HepG2 (cell line): ENCODE measurements around the gene SCFD2. TPM values are rescaled to one million over a fixed set of nuclear protein-coding genes. Genes with fewer than 3 reads are reported as not detected.

Experiments
- ATAC-seq: fragments of 200-7000 bp; cut with Tn5 transposase; 3 replicates; pipeline ENCODE4 v1.9.1; 2020; ENCODE audit warnings: mild to moderate bottlenecking, moderate library complexity
- BruUV-seq: library from RNA; stranded (reverse); fragments of 400-500 nt; replicated peaks from 2 replicates; lab custom pipeline; 2021; lab: Mats Ljungman, UMichigan
- CTCF ChIA-PET: fragments of 300-600 bp; formaldehyde crosslinking; extraction: SDS; loops from one replicate; lab custom pipeline; 2021; ENCODE audit warnings: low total read pairs, inconsistent platforms, low intra/inter-chr PET ratio; lab: Yijun Ruan, JAX
- POLR2A ChIA-PET: fragments of 350-600 bp; sonication (Branson Sonifier 250); formaldehyde crosslinking; loops from one replicate; lab custom pipeline; 2020; ENCODE audit warnings: antibody characterized with exemption, inconsistent platforms; lab: Yijun Ruan, JAX
- DNase-seq: peaks from one replicate; pipeline ENCODE4 v3.0.0-alpha.2; 2015; ENCODE audit warnings: low spot score
- FAIRE-seq: peaks from 3 replicates; lab custom pipeline; 2011; peaks lifted over from hg19 to GRCh38; lab: Jason Lieb, UNC
- H2AFZ ChIP-seq: one replicate; pipeline ENCODE4 v1.6.1; 2011; ENCODE audit warnings: low read length, inconsistent platforms
- H3K27ac ChIP-seq: fragments of 300-600 bp; 3 replicates; pipeline ENCODE4 v1.8.0; 2011; ENCODE audit warnings: mixed run types, mild to moderate bottlenecking, mixed read lengths, low read length, inconsistent platforms; ENCODE audit not compliant: insufficient read depth; ENCODE audit errors: extremely low read length
- H3K27me3 ChIP-seq, 2 experiments: fragments of 200-600 bp in 1 of 2; 2 replicates in 1 of 2; 3 replicates in 1 of 2; pipeline versions ENCODE4 v1.6.0 to v1.8.0; 2011; ENCODE audit warnings: low read length in 2 of 2, mild to moderate bottlenecking in 2 of 2, moderate library complexity in 2 of 2, inconsistent platforms in 1 of 2; ENCODE audit not compliant: insufficient read depth in 2 of 2, control insufficient read depth in 1 of 2
- H3K36me3 ChIP-seq, 2 experiments: fragments of 200-600 bp in 1 of 2; replicated peaks in 1 of 2; 2 replicates in 1 of 2; 3 replicates in 1 of 2; pipeline versions ENCODE4 v1.5.1 to v1.8.0; 2011; ENCODE audit warnings: low read length in 2 of 2, inconsistent platforms in 1 of 2; ENCODE audit not compliant: insufficient read depth in 2 of 2, control insufficient read depth in 1 of 2
- H3K4me1 ChIP-seq: 2 replicates; pipeline ENCODE4 v1.5.1; 2012; ENCODE audit warnings: low read length, inconsistent platforms; ENCODE audit not compliant: insufficient read depth
- H3K4me2 ChIP-seq: 2 replicates; pipeline ENCODE4 v1.6.0; 2011; ENCODE audit warnings: low read depth, low read length, inconsistent platforms
- H3K4me3 ChIP-seq, 3 experiments: fragments of 200-600 bp in 1 of 3; sonication (generic), shearing (Covaris generic) in 1 of 3; replicated peaks in 1 of 3; 2 replicates each; pipeline ENCODE4 v1.5.1; 2011 to 2016; ENCODE audit warnings: low read length in 3 of 3, inconsistent platforms in 2 of 3, low read depth in 2 of 3, mild to moderate bottlenecking in 2 of 3, control low read depth in 1 of 3, mixed read lengths in 1 of 3; ENCODE audit not compliant: insufficient read depth in 1 of 3
- H3K79me2 ChIP-seq: one replicate; pipeline ENCODE4 v1.6.1; 2011; ENCODE audit warnings: low read length, inconsistent platforms; ENCODE audit not compliant: insufficient read depth
- H3K9ac ChIP-seq: 2 replicates; pipeline ENCODE4 v1.6.0; 2011; ENCODE audit warnings: mild to moderate bottlenecking, low read depth, low read length, inconsistent platforms; ENCODE audit not compliant: insufficient read depth
- H3K9me3 ChIP-seq: 2 replicates; pipeline ENCODE4 v1.5.1; 2012; ENCODE audit warnings: mild to moderate bottlenecking, low read length
- H4K20me1 ChIP-seq: 2 replicates; pipeline ENCODE4 v1.6.0; 2011; ENCODE audit warnings: inconsistent platforms, mild to moderate bottlenecking, low read length, moderate library complexity; ENCODE audit not compliant: insufficient read depth
- MATR3 ChIP-seq: sonication (generic); formaldehyde crosslinking; IDR thresholded peaks from 2 replicates; pipeline ENCODE4 v1.4.0; 2020; ENCODE audit warnings: missing genetic modification reagents
- PITX1 ChIP-seq: sonication (generic); formaldehyde crosslinking; IDR thresholded peaks from 2 replicates; pipeline ENCODE4 v1.5.1; 2020; ENCODE audit warnings: mild to moderate bottlenecking, missing genetic modification reagents
- REXO4 ChIP-seq: sonication (generic); formaldehyde crosslinking; IDR thresholded peaks from 2 replicates; pipeline ENCODE4 v1.8.0; 2022; ENCODE audit warnings: missing genetic modification reagents, mild to moderate bottlenecking, borderline replicate concordance
- TFDP1 ChIP-seq: IDR thresholded peaks from 2 replicates; pipeline ENCODE4 v1.6.1; 2016; ENCODE audit warnings: missing compliant biosample characterization, missing genetic modification reagents, borderline replicate concordance
- TFE3 ChIP-seq: IDR thresholded peaks from 2 replicates; pipeline ENCODE4 v1.6.1; 2016
- YEATS2 ChIP-seq: sonication (generic); formaldehyde crosslinking; IDR thresholded peaks from 2 replicates; pipeline ENCODE4 v1.4.0; 2020; ENCODE audit warnings: missing genetic modification reagents, borderline replicate concordance
- ZBTB20 ChIP-seq: sonication (generic); formaldehyde crosslinking; IDR thresholded peaks from 2 replicates; pipeline ENCODE4 v1.8.1; 2023; ENCODE audit warnings: missing genetic modification reagents, low read depth, mild to moderate bottlenecking, borderline replicate concordance
- ZNF33A ChIP-seq: sonication (generic); formaldehyde crosslinking; IDR thresholded peaks from 2 replicates; pipeline ENCODE4 v1.5.1; 2020; ENCODE audit warnings: missing genetic modification reagents, mild to moderate bottlenecking, moderate library complexity, borderline replicate concordance
- ZNF34 ChIP-seq: sonication (generic); formaldehyde crosslinking; IDR thresholded peaks from 2 replicates; pipeline ENCODE4 v1.4.0; 2020; ENCODE audit warnings: mild to moderate bottlenecking, missing genetic modification reagents, borderline replicate concordance
- ZNF407 ChIP-seq: sonication (generic); formaldehyde crosslinking; IDR thresholded peaks from one replicate; pipeline ENCODE4 v1.5.1; 2020; ENCODE audit warnings: mild to moderate bottlenecking, missing genetic modification reagents; ENCODE audit errors: not compliant biosample characterization
- WGBS: methylation state at CpG from one replicate; pipeline ENCODE4 v1.1.6; 2017; ENCODE audit warnings: low lambda C conversion rate; 5-methylcytosine and 5-hydroxymethylcytosine counted together
- in situ Hi-C: cut with HindIII; loops from 2 replicates; pipeline ENCODE4 v1.10.0; 2017; ENCODE audit warnings: low pct_unique_long_range_greater_than_20kb; ENCODE audit not compliant: extremely low pct_ligation_motif_present
- intact Hi-C: fragments of 100-400 bp; cut with micrococcal nuclease; formaldehyde crosslinking; loops from one replicate; pipeline ENCODE4 v1.10.0; 2022; ENCODE audit not compliant: unreplicated experiment
- polyA plus RNA-seq, 8 experiments: library from polyadenylated mRNA; depleted of rRNA in 3 of 8; stranded (reverse) in 7 of 8; unstranded in 1 of 8; fragments of >200 nt; fragmentation: Illumina TruSeq in 4 of 8; extraction: Trizol in 4 of 8; gene quantifications; 2 replicates each; pipeline versions ENCODE4 v1.2.1 to v1.2.3, GENCODE V29; 2011 to 2016; ENCODE audit warnings: low read depth in 4 of 8, missing spikeins in 1 of 8, mixed read lengths in 1 of 8; ENCODE audit not compliant: insufficient read depth in 1 of 8
- total RNA-seq, 5 experiments: library from RNA; depleted of rRNA; stranded (reverse); fragments of >200 nt; fragmentation: Illumina TruSeq; extraction: Trizol; gene quantifications; 2 replicates each; pipeline ENCODE4 v1.2.3, GENCODE V29; 2016; ENCODE audit warnings: low read depth in 1 of 5
- TF ChIP-seq, protein P1 (sequence below): sonication (generic); formaldehyde crosslinking; IDR thresholded peaks from 2 replicates; pipeline ENCODE4 v1.5.0; 2020; ENCODE audit warnings: missing genetic modification reagents

The SCFD2 gene
- total and polyA plus RNA-seq, 2 of the 13 experiments (the other 11 are each of a cell fraction or from before 2014, with no cell fraction given): 4.6 to 15.6 TPM

DNA sequence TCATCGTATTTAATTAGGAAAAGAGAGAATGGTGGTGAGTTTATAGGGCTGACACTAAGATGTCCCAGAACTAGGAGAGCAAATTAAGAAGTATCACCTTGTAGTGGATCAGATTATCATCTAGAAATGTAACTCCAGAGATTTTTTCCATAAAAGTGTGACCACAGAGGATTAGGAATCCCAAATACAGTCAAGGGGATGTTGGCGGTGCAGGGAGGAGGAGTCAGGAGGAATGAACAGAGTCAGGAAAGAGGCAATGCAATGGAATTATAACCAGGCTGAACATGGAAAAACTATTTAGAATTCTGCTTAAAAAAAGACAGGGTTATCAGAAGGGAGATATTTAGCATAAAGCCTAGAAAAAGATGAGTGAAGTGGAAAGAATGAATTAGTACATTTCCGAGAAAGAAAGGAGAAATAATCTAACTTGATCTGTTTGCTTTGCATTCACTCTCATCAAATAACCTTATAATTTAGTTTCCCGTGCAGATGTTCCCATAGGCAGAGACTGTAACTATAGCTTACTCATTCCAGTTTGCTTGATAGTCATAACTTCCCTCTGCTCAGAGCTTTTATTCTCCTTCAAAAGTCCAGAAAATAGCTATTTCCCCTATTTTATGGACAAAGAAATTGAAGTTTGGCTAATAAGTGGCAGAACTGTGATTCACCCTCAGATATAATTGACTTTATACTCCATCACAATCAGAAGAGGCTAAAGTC, 56.4 kb downstream of the SCFD2 start:
- DNase-seq (no peak), FAIRE-seq (no peak), ATAC-seq (no peak)
- no peak overlapping the region for H3K9ac ChIP-seq
- H3K4me1 ChIP-seq: no peaks in the 10 kb centered on the region
- no peak overlapping the region for H3K27ac ChIP-seq
- H3K36me3 ChIP-seq: no peaks in the 10 kb centered on the region
- no peaks in the 10 kb centered on the region for H4K20me1 ChIP-seq
- in situ Hi-C loops (loop anchor here (25.0 kb wide), 1 partner anchor 928 kb away; the partner anchor contains the start of gene PDGFRA), intact Hi-C loops (no loop called here)
- no peaks in the 10 kb centered on the region for H3K79me2 ChIP-seq
- WGBS: 93% methylated on average over 4 of the region's 4 CpGs
- H2AFZ ChIP-seq: no peak overlapping the region
- H3K9me3 ChIP-seq: no peaks in the 10 kb centered on the region
- no TSS peak for BruUV-seq
- POLR2A ChIA-PET: no interaction called here
- no peak overlapping the region for H3K4me2 ChIP-seq
- CTCF ChIA-PET: no interaction called here
- no peaks in the 10 kb centered on the region for H3K27me3 ChIP-seq
- H3K4me3 ChIP-seq: no peak overlapping the region
- TF ChIP-seq MATR3 (CRISPR knock-in tag) (no peak), ZNF34 (CRISPR knock-in tag) (no peak), ZBTB20 (CRISPR knock-in tag) (no peak), ZNF407 (CRISPR knock-in tag) (no peak), PITX1 (CRISPR knock-in tag) (no peak), ZNF33A (no peak), TFE3 (no peak), TFDP1 (no peak), YEATS2 (no peak), REXO4 (CRISPR knock-in tag) (no peak)
- TF ChIP-seq, protein P1, sequence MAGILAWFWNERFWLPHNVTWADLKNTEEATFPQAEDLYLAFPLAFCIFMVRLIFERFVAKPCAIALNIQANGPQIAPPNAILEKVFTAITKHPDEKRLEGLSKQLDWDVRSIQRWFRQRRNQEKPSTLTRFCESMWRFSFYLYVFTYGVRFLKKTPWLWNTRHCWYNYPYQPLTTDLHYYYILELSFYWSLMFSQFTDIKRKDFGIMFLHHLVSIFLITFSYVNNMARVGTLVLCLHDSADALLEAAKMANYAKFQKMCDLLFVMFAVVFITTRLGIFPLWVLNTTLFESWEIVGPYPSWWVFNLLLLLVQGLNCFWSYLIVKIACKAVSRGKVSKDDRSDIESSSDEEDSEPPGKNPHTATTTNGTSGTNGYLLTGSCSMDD (CRISPR knock-in tag): no peak
